Measurements from ENCODE around the gene ARAP2. TPM values are rescaled to one million over a fixed set of nuclear protein-coding genes. Genes with fewer than 3 reads are reported as not detected.

ARAP2 gene
- total RNA-seq, 1 experiment from 2014 or later, result 30.0 TPM

DNA sequence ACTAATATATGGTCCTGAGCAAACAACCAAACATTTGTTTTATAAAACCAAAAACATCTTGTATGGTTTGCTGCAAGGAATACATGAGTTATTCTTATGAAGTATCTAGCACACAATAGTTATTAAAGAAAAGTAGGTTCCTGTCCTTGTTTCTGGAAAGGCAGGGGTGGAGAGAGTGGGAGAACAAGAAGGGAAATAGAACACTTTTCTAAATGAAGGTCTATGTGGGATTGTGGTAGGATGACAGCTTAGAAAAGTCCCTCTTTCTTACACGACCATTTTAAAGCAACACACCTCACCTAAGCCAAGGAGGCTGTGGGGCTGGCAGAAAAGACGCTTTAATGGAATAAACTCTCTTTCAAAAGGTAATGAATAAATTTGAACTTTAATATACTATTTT is 164.6 kb downstream of the ARAP2 start:
- no peaks in the 10 kb centered on the region for H3K27me3 Mint-ChIP-seq (ENCODE audit: unreplicated experiment)

DNA sequence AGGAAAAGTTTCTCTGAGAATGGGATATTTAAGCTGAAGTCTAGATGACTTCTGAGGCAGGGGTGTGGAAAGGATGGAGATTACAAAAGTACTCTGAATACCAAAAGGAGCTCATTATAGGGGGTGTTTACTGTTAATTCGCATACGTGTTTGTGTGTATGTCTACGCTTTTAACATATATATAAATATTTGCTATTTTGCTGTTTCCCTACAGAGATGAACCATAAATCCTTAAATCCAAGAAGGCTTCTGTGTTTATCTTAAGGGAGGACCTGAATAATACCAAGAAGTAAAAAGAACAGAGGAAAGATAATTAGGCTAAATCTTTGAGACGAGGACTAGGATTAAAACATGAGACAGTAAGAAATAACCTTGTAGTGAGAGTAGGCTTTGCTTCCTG is 166.0 kb downstream of the ARAP2 start:
- intact Hi-C loops (cut with micrococcal nuclease; ENCODE audit: unreplicated experiment), result no loop called here
- CTCF ChIA-PET, result no interaction called here
- no TSS peak for BruUV-seq (replicated peaks)
- Mint-ChIP-seq H3K27me3 (ENCODE audit: unreplicated experiment) (no peaks in the 10 kb centered on the region), H3K9me3 (ENCODE audit: low read depth, unreplicated experiment) (no peaks in the 10 kb centered on the region), H3K36me3 (ENCODE audit: insufficient read depth, unreplicated experiment) (no peaks in the 10 kb centered on the region), H3K4me1 (ENCODE audit: low read depth, unreplicated experiment) (no peaks in the 10 kb centered on the region), H3K4me3 (ENCODE audit: low read depth, unreplicated experiment) (no peak overlapping the region), H3K27ac (ENCODE audit: unreplicated experiment) (no peak overlapping the region)
- no peak for TF ChIP-seq CTCF (IDR thresholded peaks at IDR 0.05; ENCODE audit: unreplicated experiment)
- no peak for DNase-seq

More for the DNA sequence above, 164.6 kb downstream of the ARAP2 start:
- no peak for DNase-seq
- no TSS peak for BruUV-seq (replicated peaks)
- Mint-ChIP-seq H3K4me3 (ENCODE audit: low read depth, unreplicated experiment) (no peak overlapping the region), H3K9me3 (ENCODE audit: low read depth, unreplicated experiment) (no peaks in the 10 kb centered on the region), H3K4me1 (ENCODE audit: low read depth, unreplicated experiment) (no peaks in the 10 kb centered on the region), H3K27ac (ENCODE audit: unreplicated experiment) (no peak overlapping the region), H3K36me3 (ENCODE audit: insufficient read depth, unreplicated experiment) (no peaks in the 10 kb centered on the region)
- no peak for TF ChIP-seq CTCF (IDR thresholded peaks at IDR 0.05; ENCODE audit: unreplicated experiment)
- intact Hi-C loops (cut with micrococcal nuclease; ENCODE audit: unreplicated experiment), result no loop called here
- CTCF ChIA-PET, result interaction anchor here (0.7 kb wide), 1 partner anchor 189 kb away, joined by 3 read pairs; no protein-coding TSS in a partner anchor

DNA sequence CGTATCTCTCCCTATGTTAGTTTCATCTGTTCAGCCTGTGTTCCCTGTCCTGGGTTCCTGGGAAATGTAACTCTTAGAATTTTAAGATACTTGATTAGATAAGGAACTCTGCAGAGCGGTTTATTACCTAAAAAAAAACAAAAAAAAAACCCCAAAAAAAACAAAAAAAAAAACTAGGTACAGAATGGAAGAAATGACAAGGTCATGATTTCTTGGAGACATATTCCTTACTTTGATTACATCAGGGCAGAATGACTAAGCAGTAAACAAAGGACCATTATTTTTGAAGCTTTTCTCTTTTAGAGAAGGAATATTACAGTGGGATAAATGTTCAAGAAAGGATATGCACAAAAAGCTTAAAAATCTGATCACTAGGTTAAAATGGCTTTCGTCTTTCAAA is 171.8 kb downstream of the ARAP2 start:
- TF ChIP-seq CTCF (IDR thresholded peaks at IDR 0.05; ENCODE audit: unreplicated experiment), result no peak
- H3K27me3 Mint-ChIP-seq (ENCODE audit: unreplicated experiment), result no peaks in the 10 kb centered on the region
- no peak for DNase-seq
- intact Hi-C loops (cut with micrococcal nuclease; ENCODE audit: unreplicated experiment), result no loop called here
- no peak overlapping the region for H3K4me3 Mint-ChIP-seq (ENCODE audit: low read depth, unreplicated experiment)
- H3K9me3 Mint-ChIP-seq (ENCODE audit: low read depth, unreplicated experiment), result no peaks in the 10 kb centered on the region
- BruUV-seq (replicated peaks), result no TSS peak
- no peaks in the 10 kb centered on the region for H3K4me1 Mint-ChIP-seq (ENCODE audit: low read depth, unreplicated experiment)
- CTCF ChIA-PET, result no interaction called here
- no peak overlapping the region for H3K27ac Mint-ChIP-seq (ENCODE audit: unreplicated experiment)
- H3K36me3 Mint-ChIP-seq (ENCODE audit: insufficient read depth, unreplicated experiment), result no peaks in the 10 kb centered on the region

- H3K9me3 Mint-ChIP-seq (ENCODE audit: low read depth, unreplicated experiment), result no peaks in the 10 kb centered on the region
- peaks cover 4% of the 10 kb centered on the region for H3K36me3 Mint-ChIP-seq (ENCODE audit: insufficient read depth, unreplicated experiment)
- TF ChIP-seq CTCF (IDR thresholded peaks at IDR 0.05; ENCODE audit: unreplicated experiment), result no peak
- H3K4me1 Mint-ChIP-seq (ENCODE audit: low read depth, unreplicated experiment), result peaks cover 19% of the 10 kb centered on the region
- H3K27ac Mint-ChIP-seq (ENCODE audit: unreplicated experiment), result no peak overlapping the region
- H3K27me3 Mint-ChIP-seq (ENCODE audit: unreplicated experiment), result no peaks in the 10 kb centered on the region
- CTCF ChIA-PET, result no interaction called here
- intact Hi-C loops (cut with micrococcal nuclease; ENCODE audit: unreplicated experiment), result no loop called here
- no TSS peak for BruUV-seq (replicated peaks)
- no peak for DNase-seq
- H3K4me3 Mint-ChIP-seq (ENCODE audit: low read depth, unreplicated experiment), result no peak overlapping the region
Measured at GRCh38 chr4:36067116-36067515, 177.2 kb downstream of the ARAP2 start.
